HG02970 (cell line): ENCODE results near the gene SLC25A13.

ENCODE experiments used
- ATAC-seq: cut with Tn5 transposase; IDR thresholded peaks from one replicate; pipeline ENCODE4 v1.9.1; 2021; ENCODE audit warnings: mild to moderate bottlenecking, moderate library complexity, moderate number of reproducible peaks; ENCODE audit not compliant: unreplicated experiment, low FRiP score

Gene SLC25A13

DNA sequence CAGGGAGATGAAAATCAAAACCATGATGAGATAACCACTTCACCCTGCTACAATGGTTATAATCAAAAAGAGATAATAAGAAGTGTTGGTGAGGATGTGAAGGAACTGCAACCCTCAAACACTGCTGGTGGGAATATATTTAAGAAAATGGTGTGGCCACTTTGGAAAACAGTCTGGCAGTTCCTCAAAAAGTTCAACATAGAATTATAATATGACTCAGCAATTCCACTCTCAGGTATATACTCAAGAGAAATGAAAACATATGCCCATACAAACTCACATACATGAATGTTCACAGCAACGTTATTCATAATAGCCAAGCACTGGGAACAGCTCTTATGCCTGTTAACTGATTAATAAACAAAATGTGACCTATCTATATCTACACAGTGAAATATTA lies 104.8 kb downstream of the SLC25A13 start:
- ATAC-seq: no peak

DNA sequence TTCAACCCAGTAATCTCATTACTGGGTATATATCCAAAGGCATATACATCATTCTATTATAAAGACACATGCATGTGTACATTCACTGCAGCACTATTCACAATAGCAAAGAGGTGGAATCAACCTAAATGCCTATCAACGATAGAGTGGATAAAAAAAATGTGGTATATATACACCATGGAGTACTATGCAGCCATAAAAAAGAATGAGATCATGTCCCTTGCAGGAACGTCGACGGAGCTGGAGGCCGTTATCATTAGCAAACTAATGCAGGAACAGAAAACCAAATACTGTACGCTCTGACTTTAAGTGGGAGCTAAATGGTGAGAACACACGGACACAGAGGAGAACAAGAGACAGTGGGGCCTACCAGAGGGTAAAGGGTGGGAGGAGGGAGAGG lies 105.5 kb downstream of the SLC25A13 start:
- ATAC-seq: no peak

DNA sequence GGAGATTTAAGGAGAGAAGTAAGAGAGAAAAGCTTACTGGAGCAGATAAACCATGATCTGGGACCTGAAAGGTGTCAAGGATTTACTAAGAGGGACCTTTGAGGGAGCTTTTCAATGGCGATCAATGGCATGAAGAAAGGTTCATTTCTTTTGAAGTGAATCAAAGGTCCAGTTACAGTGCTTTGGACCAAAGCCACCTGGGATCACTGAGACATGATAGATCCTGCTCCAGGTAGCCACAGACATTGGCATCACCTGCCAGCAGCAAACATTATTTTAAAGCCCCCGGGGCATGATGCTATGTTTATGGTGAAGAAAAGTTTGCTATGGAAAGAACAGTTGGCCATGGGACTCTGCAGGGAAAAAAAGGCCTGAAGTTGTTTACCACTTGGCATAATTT lies 109.4 kb downstream of the SLC25A13 start:
- ATAC-seq: no peak

DNA sequence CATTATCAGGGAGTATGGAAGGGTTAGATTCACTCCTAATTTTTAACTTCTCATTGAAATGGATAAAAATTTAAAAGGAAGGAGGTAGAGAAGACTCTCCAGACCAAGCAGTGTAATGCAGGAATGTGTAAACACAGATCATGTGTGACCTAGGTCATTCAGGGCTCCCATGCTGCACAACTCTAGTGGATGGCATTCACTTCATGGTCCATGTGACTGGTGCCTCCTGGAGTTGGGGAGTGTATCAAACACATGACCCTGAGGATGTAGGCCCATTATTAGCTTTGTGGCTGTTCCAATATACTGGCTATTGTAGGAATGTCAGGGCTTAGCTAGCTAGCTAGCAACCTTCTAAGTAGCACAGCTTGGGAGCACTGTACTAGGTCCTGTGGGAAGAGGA lies 109.9 kb downstream of the SLC25A13 start:
- no peak for ATAC-seq

DNA sequence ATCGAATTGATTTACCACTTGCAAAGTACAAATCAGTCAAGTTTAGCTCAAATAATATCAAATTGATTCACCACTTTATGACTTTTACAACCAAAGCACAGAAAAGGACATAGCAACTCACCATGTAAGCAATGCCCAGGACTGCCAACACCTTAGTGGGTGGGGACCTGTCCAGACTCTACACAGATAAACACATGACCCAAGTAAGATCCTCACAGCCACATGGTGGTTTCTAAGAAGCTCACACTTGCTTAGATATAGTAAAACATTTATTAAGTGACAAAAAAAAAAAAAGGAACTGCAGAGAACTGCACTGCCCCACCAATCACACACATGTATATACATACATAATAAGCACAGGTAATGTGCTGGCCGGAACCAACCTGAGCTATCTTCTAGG lies 116.2 kb downstream of the SLC25A13 start:
- no peak for ATAC-seq

DNA sequence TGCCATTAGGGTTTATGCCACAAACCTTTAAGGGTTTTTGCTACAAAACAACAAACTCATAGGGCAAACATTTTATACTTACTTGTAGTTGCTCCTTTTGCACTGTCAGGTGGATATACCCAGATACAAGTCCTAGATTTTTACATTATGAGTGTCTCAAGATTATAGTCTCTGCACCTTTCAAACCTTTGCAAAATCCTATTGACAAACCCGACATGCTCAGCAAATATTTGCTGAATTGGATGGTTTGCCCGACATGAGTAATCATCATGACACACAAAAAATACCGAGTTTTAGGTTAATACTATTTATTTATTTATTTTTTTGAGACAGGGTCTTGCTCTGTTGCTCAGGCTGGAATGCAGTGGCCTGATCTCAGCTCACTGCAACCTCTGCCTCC lies 117.3 kb downstream of the SLC25A13 start:
- ATAC-seq: no peak

DNA sequence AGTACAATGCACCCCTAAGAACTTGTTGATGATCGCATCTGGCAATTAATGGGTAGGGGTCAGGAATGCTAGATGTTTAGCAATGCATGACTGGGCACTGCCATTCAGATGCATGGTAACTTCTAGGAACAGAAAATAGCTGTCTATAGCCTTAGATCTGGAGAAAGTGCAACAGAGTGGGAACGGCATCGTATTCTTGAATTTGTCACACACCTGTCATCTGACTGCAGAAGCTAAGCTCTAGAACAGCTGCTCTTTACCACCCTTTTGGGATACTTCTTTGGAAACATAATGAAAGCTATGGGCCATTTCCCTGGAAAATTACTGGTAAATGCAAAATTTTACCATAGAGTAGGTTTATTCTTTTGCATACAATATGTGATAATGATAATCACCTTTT lies 118.1 kb downstream of the SLC25A13 start:
- no peak for ATAC-seq

DNA sequence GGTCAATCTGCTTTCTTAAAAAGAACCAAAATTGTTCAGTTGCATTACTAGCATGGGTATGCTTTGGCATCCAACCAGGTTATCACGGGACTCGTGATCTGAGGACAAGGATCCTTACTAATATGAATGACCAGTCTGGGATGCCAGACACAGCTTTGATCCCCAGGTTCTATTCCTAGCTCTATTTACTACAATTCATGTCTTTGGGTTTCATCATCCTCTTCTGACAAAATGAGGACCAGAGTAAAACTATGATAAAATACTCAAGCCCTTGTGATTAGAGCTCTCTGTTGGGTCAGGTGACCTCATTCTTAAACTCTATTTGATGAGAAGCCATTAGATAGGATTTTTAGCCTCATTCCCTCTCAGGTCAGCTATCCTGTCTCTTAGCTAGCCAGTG lies 119.8 kb downstream of the SLC25A13 start:
- no peak for ATAC-seq

DNA sequence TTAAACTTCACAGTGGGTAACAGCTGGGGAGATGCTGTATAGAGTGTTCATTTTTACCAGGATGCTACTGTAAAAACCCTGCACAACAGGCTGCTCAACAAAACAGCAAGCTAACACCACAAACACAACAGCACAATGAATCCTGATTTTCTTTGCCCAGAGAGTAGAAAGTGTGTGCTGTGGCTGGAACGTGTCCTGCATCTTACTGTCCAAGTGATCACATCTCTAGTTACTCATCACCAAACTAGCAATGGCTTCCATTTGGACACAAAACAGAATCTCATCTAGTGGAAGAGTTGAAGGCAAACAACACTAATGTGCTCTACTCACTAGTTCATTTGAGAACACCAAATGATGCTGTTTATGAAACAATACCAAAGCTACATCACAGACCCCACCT lies 121.2 kb downstream of the SLC25A13 start:
- no peak for ATAC-seq

DNA sequence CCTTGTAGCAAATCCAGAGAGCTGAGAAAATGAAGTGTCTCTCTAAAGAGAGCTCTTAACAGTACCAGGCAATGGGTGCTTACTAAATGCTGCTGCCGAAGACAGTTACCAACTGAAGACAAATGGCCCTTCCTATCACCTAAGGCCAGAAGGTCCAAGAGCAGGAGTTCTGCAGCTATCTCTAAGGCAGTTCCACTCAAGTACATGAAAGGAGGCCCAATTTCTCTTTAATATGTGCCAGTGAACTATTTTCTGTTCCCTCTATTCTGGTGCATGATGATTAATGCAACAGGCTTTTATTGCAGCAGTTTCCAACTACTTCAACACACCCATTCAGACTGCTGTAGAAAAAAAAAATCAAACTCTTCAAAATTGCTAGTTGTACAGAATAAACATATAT lies 122.5 kb downstream of the SLC25A13 start:
- ATAC-seq: no peak

DNA sequence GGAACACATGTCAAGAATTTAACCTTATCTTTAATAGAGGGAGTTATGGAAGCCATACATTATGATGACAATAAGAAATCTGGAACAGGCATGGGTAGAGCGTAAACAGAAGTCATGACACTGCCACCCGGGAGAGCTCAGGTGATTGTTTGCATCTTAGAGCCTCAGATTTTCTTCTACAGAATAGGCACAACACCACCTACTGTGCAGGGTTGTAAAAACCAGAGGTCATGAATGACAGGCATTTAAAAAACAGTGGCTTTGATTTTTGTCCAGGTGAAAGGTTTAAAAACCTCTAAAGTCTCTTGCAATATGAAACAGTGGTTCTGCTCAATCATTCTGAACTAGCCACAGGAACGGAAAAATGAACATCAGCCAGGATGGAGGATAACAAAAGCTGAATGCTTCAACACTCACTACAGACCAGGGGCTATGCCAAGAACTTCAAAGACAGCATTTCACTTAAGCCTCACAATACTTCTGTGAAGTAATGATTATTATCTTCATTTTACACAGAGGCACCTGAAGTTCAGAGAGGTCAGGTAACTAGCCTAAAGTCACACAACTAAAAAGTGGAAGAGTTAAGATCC lies 123.8 kb downstream of the SLC25A13 start:
- ATAC-seq: no peak

DNA sequence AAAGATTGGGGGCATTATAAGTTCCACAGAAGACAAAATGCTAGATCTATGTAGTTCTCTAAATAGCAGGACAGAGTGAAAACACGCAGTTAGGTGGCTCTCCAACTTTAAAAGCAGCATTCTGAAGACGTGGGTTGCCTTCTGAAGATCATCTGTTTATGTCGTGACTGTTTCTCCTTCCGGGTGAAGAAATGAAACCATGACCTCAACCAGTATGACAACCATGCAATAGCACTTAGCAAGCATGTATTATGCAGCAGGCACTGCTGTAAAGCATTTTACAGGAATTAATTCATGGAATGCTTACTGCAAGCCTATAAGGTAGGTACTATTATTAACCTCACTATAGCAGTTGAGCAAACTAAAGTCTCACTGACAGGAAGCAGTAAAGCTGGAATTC lies 125.2 kb downstream of the SLC25A13 start:
- no peak for ATAC-seq

DNA sequence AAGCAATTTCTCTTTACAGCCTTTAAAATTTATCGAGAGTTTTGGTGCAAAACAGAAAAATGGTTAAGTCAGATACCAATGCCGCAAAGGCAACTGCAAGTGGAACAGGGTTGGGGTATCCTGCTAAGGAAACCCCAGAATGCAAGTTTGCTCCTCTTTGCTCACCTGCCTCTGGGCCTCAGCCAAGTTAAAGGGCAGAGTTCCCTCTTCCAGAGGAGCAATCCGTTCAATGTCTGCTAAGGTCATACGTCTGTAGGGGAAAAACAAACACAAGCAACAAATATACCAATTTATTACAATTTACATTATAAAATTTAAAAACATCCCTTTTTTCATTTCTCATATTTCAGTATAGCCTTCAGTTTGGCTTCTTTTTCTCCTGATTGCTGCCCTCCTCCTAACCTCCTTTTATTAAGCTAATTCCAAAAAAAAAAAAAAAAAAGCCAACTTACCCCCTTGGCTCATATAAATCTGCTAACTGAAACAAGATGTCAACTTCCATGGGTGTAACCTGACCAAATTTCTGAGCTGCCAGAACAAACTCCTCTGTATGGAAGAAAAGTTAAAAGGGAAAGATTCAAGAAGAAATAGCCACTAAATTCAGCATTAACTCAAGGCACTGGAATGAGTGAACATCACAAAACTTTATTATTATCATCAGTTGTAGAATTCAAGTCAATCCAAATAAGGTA lies 132.6 kb downstream of the SLC25A13 start:
- no peak for ATAC-seq

DNA sequence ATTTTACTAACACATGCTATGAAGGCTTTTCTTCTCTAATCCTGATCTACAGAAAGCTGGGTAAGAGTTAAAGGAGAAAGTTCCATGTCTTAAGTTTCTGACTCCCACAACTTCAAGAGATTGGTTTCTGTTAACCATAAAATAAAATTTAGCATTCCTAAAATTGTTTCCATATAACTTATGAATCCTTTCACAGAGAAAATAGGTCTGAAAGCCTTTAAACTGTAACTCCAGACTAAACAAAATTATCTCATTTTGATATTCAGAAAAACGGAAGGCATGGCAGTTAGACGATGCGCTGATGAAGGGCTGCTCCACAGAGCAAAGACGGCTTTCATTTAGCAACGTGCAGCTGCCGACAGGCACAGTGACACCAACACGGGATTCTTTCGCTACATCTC lies 133.3 kb downstream of the SLC25A13 start:
- ATAC-seq: no peak

DNA sequence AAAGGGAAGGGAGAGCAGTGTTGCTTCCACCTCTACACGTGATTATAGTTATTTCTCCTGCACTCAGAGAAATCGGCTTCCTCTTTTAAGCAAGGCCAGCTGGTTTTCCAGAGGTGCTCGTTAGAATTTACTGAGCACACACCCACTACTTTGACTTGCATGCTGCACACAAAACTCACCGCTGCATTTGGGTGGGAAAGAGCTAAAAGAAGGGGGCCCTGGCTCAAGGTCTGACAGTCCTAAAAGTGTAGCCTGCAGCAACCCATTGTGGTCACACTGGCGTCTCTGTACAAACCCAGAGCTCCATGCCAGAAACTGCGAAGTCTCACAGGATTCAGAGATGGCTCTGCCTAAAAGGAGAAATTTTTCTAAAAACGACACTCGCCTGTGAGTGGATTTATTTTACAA lies 133.7 kb downstream of the SLC25A13 start:
- ATAC-seq: no peak

DNA sequence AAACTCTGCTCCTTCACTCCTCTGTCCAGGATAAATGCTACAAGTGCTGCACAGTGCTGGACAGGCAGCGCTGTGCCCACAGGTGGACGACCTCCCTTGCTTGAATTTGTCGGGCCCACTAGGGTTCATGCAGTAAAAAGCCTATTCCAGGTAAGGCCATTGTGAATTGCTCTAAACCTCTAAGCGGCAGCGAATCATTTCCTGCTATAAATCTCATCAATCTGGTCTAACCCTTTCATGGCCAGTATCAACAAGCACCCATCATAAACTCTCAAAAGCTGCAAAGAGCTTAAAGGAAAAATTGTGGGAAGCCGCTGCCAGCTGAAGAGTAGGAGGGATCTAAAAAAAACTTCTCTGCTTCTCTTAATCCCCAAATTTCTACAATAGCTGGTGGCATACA lies 134.2 kb downstream of the SLC25A13 start:
- no peak for ATAC-seq

DNA sequence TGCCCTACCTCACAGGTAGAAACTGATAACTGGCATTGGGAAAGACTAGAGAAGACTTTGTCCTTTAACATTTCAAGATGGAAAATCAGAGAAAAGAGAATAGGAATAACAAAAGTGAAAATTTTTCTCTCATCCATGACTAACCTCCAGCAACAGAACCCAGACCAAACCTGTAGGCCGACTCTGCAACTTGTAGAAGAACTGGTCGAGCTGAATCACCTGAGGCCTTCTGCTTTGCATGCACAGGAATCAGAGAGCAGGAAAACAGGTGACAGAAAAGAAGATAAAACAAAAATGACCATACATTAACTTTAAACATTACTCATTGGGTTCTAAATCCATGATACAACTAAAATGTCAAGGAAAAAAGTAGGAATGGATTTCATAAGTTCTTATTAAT lies 137.1 kb downstream of the SLC25A13 start:
- no peak for ATAC-seq

DNA sequence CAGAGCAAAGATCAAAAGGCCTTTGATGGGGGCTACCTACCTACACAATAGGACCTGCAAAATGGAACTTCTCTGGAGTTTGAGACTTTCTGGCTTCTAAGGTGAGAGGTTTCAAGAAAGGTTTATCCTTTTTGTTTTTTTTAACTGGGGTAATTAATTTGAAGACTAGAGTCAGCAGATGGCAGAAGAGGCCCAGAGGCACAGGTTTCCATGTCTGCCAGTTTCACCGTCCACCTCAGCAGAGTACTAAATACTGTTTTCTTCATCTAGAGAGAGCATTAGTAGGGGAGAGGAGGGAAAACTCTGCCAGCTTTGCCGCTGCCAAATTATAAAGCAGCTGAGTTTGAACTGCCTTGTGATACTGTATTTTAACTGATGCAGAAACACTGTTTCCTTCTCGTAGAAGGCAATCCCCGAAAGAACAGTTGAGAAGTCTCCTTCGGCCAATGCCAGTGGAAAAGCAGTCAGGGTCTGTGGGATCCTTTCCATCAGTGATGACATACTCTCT lies 138.7 kb downstream of the SLC25A13 start:
- ATAC-seq: no peak

DNA sequence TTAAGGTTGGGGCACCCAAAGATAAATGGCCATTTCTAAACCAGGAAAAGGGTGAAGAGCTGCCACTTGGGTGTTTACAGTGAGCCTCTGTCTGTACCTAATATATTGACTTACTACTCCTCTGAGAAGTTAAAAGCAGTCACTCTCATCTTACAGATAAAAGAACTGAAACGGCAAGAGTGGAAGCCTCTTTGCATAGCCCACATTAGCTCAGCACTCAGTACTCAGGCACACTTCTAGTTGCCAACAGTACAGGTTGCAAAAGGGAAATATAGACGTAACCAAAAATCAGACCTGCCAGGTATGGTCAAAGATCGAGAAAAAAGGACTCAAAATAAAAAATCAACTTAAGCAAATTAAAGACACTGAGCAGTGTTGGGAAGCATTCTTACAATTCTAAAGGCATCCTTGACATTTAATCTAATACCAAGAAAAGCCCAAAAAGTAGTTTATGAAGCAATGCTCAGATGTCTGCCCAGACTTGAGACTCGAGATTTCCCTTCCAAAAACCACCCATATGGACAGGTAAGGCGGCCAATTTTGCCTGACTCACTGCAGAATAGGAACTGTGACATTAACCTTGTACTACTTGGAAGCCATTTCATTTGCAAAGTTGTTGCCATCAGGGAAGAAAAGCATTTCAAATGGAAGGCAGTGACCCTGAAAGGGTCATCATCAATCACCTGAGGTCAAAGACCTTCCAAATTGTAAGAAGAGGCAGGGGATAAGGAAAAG lies 139.3 kb downstream of the SLC25A13 start:
- no peak for ATAC-seq

DNA sequence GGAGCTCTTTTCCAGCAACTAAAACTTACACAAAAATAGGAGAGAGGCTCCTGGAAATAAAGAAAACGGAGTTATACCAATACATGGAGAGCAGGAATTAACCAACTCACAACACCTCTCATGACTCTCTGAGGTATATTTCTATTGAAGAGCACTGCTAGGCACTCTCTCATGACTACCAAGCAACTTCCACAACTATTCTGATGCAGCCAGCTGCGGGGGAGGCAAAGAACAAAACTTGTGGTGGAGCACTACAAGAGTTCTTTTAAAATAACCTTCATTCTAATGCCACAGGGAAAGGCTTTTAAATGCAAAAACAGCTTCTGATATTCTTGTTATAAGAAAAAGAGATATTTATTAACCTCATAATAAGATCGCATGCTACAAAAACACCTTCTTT lies 140.7 kb downstream of the SLC25A13 start:
- no peak for ATAC-seq

DNA sequence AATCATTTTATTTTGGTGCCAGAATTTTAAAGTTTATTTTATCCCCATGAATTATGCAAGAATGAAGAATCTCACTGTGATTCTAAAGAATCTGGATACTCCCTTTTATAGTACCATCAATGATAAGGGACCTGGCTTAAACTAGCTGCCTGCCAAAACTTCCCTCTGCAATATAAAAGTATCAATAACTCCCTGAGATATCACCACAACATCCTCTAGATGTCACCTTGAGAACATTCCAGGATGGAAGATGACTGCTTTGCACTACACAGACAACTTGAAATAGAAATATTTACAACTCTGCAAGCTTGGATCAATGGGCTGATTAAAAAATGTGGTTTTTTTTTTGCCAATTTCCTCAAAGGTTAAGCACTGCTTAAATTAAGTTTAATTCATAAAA lies 142.1 kb downstream of the SLC25A13 start:
- no peak for ATAC-seq

DNA sequence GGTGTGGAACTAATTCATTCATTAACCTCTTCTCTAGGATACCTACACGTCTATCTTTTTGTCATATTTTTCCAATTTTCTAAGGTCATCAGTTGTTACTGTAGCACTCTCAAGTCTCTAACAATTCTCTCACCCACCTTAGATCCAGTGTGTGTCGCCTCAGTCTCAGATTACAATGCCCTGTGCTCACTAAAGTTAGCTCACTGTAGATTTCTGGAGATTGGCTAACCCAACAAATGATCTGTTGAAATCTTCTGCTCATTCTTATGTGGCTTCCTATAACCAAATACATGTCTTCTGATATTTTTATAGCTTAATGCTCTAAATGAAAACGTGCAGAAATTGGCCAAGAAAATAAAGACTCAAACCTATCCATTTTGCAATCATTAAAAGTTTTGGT lies 142.6 kb downstream of the SLC25A13 start:
- ATAC-seq: no peak
